ENCODE data around the gene CADPS2.

Gene CADPS2

DNA sequence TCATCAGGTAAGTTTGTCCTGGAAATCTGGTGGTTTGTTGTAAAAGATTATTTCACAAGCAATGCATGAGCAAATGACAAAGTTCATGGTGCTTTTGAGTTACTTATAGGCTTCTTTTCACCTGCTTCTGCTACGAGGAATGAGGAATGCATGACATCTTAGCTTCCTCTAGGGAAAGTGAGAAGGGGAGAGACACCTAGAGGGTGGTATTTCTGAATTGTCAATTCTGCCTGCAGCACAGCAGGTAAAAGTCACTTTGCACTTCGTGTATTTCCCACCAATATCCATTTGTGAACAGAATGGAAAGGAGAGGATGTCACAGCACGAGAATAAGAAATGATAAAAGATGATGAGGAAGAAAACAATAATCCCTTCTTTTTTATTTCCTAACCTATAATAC lies 428.3 kb downstream of the CADPS2 start:
- TF ChIP-seq, protein P1, sequence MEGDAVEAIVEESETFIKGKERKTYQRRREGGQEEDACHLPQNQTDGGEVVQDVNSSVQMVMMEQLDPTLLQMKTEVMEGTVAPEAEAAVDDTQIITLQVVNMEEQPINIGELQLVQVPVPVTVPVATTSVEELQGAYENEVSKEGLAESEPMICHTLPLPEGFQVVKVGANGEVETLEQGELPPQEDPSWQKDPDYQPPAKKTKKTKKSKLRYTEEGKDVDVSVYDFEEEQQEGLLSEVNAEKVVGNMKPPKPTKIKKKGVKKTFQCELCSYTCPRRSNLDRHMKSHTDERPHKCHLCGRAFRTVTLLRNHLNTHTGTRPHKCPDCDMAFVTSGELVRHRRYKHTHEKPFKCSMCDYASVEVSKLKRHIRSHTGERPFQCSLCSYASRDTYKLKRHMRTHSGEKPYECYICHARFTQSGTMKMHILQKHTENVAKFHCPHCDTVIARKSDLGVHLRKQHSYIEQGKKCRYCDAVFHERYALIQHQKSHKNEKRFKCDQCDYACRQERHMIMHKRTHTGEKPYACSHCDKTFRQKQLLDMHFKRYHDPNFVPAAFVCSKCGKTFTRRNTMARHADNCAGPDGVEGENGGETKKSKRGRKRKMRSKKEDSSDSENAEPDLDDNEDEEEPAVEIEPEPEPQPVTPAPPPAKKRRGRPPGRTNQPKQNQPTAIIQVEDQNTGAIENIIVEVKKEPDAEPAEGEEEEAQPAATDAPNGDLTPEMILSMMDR (IDR thresholded peaks at IDR 0.05), result no peak
- Histone ChIP-seq H3K36me3 (no peaks in the 10 kb centered on the region), H3K4me1 (ENCODE audit: control insufficient read depth in 1 of 2, insufficient read depth in 1 of 2, low read depth in 1 of 2, low read length in 1 of 2) (no peaks in the 10 kb centered on the region), H3K4me3 (ENCODE audit: low read depth in 1 of 2, low read length in 1 of 2) (no peak overlapping the region), H3K9me3 (no peaks in the 10 kb centered on the region), H3K27ac (no peak overlapping the region), H3K27me3 (no peaks in the 10 kb centered on the region)

DNA sequence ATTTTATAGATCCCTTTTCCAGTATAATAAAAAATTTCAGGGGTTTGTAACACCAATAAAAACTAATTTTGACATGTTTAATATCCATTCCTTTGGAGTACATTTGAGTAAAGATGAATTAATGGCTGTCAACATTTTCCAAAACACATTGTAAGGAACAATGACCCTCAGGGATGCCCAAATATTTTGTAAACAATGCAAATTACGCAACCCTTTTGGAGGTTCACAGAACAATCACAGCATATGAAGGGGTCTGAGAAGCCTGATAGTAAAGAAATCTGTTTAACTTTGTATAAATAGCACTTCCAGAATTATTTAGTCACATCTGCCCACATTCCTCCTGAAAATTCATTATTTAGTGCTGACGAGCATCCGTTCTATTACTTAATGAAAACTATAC lies 428.9 kb downstream of the CADPS2 start:
- Histone ChIP-seq H3K27me3 (no peaks in the 10 kb centered on the region), H3K36me3 (no peaks in the 10 kb centered on the region), H3K4me1 (ENCODE audit: control insufficient read depth in 1 of 2, insufficient read depth in 1 of 2, low read depth in 1 of 2, low read length in 1 of 2) (no peaks in the 10 kb centered on the region), H3K27ac (no peak overlapping the region), H3K9me3 (no peaks in the 10 kb centered on the region), H3K4me3 (ENCODE audit: low read depth in 1 of 2, low read length in 1 of 2) (no peak overlapping the region)
- TF ChIP-seq, protein P1 (IDR thresholded peaks at IDR 0.05), result no peak

DNA sequence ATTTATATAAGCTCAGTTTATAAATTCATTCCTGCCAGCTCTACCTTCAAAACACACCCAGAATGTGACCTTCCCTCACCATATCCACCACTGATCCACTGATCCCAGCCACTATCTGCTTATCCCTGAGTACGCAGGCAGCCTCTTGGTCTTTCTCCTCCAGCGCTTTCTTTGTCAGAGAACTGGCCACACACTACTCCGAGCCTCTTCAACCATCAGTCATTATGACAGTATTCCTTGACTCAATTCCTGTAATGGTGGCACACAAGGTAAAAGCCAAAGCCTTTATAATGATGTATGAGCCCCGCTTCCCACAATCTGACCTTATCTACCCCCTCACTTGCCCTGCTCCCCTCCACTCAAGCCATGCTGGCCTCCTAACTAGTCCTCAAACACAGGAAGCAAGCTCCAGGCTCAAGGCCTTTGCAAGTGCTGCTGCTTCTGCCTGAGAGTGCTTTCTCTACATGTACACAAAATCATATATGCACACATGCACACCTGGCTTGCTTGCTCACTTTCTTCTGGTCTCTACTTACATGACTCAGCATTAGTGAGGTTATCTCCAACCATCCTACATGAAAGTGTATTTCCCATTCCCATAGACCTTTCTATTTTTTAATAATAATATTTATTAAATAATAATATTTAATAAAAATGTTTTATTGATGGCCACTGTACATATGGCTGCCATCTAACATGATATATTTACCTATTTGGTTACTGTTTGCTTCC lies 431.3 kb downstream of the CADPS2 start:
- TF ChIP-seq, protein P1 (IDR thresholded peaks at IDR 0.05), result no peak
- Histone ChIP-seq H3K9me3 (no peaks in the 10 kb centered on the region), H3K27me3 (no peaks in the 10 kb centered on the region), H3K4me1 (ENCODE audit: control insufficient read depth in 1 of 2, insufficient read depth in 1 of 2, low read depth in 1 of 2, low read length in 1 of 2) (no peaks in the 10 kb centered on the region), H3K27ac (no peak overlapping the region), H3K36me3 (no peaks in the 10 kb centered on the region), H3K4me3 (ENCODE audit: low read depth in 1 of 2, low read length in 1 of 2) (no peak overlapping the region)

DNA sequence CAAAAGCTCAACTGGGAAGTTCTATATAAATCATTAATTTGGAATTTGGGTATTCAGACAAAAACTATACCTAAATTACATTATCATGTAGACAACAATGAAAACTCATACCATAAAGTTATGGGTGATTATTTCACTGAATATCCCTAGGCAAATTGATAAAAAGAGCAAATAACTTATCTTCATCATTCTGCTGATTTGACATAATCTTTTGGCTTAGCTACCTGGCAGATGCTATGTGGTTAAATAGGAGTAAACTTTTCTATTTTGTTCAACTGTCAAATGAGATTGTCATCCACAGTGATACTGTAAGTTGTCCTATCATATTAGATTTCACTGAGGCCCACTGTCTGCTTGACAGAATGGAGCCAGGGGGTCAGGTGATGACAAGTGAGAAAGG lies 432.8 kb downstream of the CADPS2 start:
- Histone ChIP-seq H3K9me3 (no peaks in the 10 kb centered on the region), H3K27me3 (no peaks in the 10 kb centered on the region), H3K4me1 (ENCODE audit: control insufficient read depth in 1 of 2, insufficient read depth in 1 of 2, low read depth in 1 of 2, low read length in 1 of 2) (no peaks in the 10 kb centered on the region), H3K27ac (no peak overlapping the region), H3K36me3 (no peaks in the 10 kb centered on the region), H3K4me3 (ENCODE audit: low read depth in 1 of 2, low read length in 1 of 2) (no peak overlapping the region)
- TF ChIP-seq, protein P1 (IDR thresholded peaks at IDR 0.05), result no peak

DNA sequence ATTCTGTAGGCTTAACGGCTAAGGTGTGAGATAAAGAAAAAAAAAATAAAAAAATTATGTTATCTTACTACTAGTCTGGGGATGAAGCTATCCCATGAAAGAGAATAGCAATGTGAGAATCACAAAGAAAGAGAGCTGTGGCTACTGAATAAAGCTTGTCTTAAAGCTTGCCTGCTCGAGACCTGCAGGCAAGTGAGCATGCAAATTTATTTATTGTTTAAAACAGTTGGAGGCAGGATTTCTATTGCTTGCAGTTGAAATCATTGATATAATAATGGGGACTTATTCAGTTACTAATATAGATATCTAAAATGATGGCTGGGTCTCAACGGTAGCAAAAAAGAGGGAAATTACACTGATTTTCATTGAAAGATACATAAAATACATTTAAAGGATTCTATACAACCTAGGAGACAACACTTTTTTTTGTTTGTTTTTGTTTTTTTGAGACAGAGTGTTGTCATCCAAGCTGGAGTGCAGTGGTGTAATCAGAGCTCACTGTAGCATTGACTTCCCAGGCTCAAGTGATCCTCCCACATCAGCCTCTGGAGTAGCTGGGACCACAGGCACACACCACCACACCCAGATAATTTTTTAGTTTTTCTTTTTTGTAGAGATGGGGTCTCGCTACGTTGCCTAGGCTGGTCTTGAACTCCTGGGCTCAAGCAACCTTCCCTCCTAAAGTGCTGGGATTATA lies 437.2 kb downstream of the CADPS2 start:
- H3K27me3 ChIP-seq, result no peaks in the 10 kb centered on the region
- H3K27ac ChIP-seq, result no peak overlapping the region
- H3K4me3 ChIP-seq (ENCODE audit: low read depth in 1 of 2, low read length in 1 of 2), result no peak overlapping the region
- H3K4me1 ChIP-seq (ENCODE audit: control insufficient read depth in 1 of 2, insufficient read depth in 1 of 2, low read depth in 1 of 2, low read length in 1 of 2), result no peaks in the 10 kb centered on the region
- H3K9me3 ChIP-seq, result no peaks in the 10 kb centered on the region
- no peaks in the 10 kb centered on the region for H3K36me3 ChIP-seq
- TF ChIP-seq, protein P1 (IDR thresholded peaks at IDR 0.05), result no peak
